Upper lobe of left lung (tissue), 4 donors: ENCODE measurements around the gene U2AF1L4.

Source experiments
- CTCF ChIP-seq, 6 experiments: fragments of 450-650 bp in 4 of 6; fragments of 200-600 bp in 2 of 6; sonication (generic) in 2 of 6; IDR thresholded peaks; one replicate each; pipeline ENCODE4 v1.5.1; 2016 to 2019; ENCODE audit warnings: antibody characterized with exemption in 6 of 6
- EP300 ChIP-seq, 4 donors: sonication (generic); formaldehyde crosslinking; IDR thresholded peaks; one replicate each; pipeline ENCODE4 v1.5.1; 2017; ENCODE audit warnings: antibody characterized with exemption in 4 of 4, control low read depth in 2 of 4
- POLR2A ChIP-seq, 4 donors: fragments of 450-650 bp; IDR thresholded peaks; one replicate each; pipeline ENCODE4 v1.5.1; 2016 to 2017; ENCODE audit warnings: antibody characterized with exemption in 4 of 4, mild to moderate bottlenecking in 2 of 4
- POLR2AphosphoS5 ChIP-seq, 2 donors: sonication (generic); formaldehyde crosslinking; IDR thresholded peaks; one replicate each; pipeline ENCODE4 v1.5.1; 2017; ENCODE audit warnings: antibody characterized with exemption in 2 of 2

- TF ChIP-seq CTCF (IDR thresholded peaks at IDR 0.05) (no peak), POLR2AphosphoS5 (IDR thresholded peaks at IDR 0.05) (no peak), POLR2A (IDR thresholded peaks at IDR 0.05) (no peak), EP300 (IDR thresholded peaks at IDR 0.05) (no peak)
Observed at GRCh38 chr19:35719402-35720162, 25.6 kb downstream of the U2AF1L4 start.
